Retinal pigment epithelial cell (primary cell): ENCODE data around the gene SERPINE2.

Source experiments
- DNase-seq: peaks from one replicate; pipeline ENCODE4 v3.0.0-alpha.2; 2010; ENCODE audit warnings: low read depth
- H3K4me3 ChIP-seq: 2 replicates; pipeline ENCODE4 v1.5.1; 2011; ENCODE audit warnings: mild to moderate bottlenecking, low read length, control low read depth, moderate library complexity
- CTCF ChIP-seq: conservative IDR thresholded peaks from 2 replicates; pipeline ENCODE4 v1.5.1; 2011; ENCODE audit warnings: low read depth, low read length, control low read depth, inconsistent platforms

Gene SERPINE2

GRCh38 chr2:224017957-224018356 lies 21.1 kb downstream of the SERPINE2 start:
- no peak for DNase-seq
- no peak for TF ChIP-seq CTCF

GRCh38 chr2:224016963-224017362 lies 22.1 kb downstream of the SERPINE2 start:
- no peak overlapping the region for H3K4me3 ChIP-seq
- no peak for DNase-seq

More at GRCh38 chr2:224017957-224018356, 21.1 kb downstream of the SERPINE2 start:
- H3K4me3 ChIP-seq: no peak overlapping the region

GRCh38 chr2:224014336-224014735 lies 24.8 kb downstream of the SERPINE2 start:
- no peak overlapping the region for H3K4me3 ChIP-seq
- TF ChIP-seq CTCF: no peak
- no peak for DNase-seq

More at GRCh38 chr2:224016963-224017362, 22.1 kb downstream of the SERPINE2 start:
- TF ChIP-seq CTCF: no peak

GRCh38 chr2:224011837-224012236 lies 27.2 kb downstream of the SERPINE2 start:
- no peak overlapping the region for H3K4me3 ChIP-seq
- no peak for TF ChIP-seq CTCF
- DNase-seq: no peak

- no peak overlapping the region for H3K4me3 ChIP-seq
- no peak for TF ChIP-seq CTCF
- DNase-seq: no peak
Measured at GRCh38 chr2:224009605-224010315, 29.3 kb downstream of the SERPINE2 start.

- DNase-seq: no peak
- no peak overlapping the region for H3K4me3 ChIP-seq
- TF ChIP-seq CTCF: no peak
Measured at GRCh38 chr2:224008702-224009261, 30.3 kb downstream of the SERPINE2 start.
